Tibial nerve (tissue), 3 donors: ENCODE results near the gene MIEF1.

Experiments
- POLR2A ChIP-seq, 2 donors: fragments of 450-650 bp; IDR thresholded peaks; one replicate each; pipeline ENCODE4 v1.6.1; 2017; ENCODE audit warnings: antibody characterized with exemption in 2 of 2, mild to moderate bottlenecking in 2 of 2, moderate library complexity in 2 of 2
- TF ChIP-seq, protein P1 (sequence below), 5 experiments: fragments of 200-600 bp in 3 of 5; fragments of 450-650 bp in 2 of 5; sonication (generic) in 3 of 5; IDR thresholded peaks; one replicate each; pipeline ENCODE4 v1.5.1; 2016 to 2019; ENCODE audit warnings: antibody characterized with exemption in 5 of 5, mild to moderate bottlenecking in 3 of 5, moderate library complexity in 2 of 5

DNA sequence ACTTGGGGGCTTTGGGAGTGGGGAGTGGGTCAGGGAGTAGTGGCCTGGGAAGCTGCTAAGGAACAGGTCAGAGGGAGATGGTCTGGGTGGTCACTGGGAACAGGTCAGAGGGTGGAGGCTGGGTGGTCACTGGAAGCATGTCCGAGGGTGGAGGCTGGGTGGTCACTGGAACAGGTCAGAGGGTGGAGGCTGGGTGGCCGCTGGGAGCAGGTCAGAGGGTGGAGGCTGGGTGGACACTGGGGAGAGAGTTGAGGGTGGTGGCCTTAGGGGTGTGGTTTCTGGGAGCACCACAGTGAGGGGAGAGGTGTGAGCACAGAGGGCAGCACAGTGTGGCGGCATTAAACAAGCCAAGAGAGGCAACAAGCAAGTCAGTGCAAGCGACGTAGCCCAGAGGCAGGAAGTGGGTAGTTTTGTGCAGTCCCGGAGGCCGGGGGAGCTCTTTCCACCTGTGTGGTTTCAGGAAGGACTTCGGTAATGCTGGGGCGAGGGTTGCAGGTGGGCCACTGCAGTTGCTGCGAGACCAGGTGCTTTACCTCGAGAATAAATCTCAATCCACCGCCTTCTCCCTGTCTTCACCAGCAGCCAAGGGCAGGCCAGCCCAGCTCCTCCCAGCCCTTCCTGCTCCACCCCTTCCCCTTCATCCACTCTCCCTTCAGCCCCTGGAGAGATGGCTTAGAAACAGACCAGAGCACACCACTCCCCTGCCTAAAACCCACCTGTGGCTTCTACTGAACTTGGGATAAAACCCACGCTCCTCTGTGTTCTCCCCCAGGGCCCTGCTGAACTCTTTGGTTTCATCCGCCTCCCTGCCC, 65.3 kb downstream of the MIEF1 start:
- TF ChIP-seq, protein P1, sequence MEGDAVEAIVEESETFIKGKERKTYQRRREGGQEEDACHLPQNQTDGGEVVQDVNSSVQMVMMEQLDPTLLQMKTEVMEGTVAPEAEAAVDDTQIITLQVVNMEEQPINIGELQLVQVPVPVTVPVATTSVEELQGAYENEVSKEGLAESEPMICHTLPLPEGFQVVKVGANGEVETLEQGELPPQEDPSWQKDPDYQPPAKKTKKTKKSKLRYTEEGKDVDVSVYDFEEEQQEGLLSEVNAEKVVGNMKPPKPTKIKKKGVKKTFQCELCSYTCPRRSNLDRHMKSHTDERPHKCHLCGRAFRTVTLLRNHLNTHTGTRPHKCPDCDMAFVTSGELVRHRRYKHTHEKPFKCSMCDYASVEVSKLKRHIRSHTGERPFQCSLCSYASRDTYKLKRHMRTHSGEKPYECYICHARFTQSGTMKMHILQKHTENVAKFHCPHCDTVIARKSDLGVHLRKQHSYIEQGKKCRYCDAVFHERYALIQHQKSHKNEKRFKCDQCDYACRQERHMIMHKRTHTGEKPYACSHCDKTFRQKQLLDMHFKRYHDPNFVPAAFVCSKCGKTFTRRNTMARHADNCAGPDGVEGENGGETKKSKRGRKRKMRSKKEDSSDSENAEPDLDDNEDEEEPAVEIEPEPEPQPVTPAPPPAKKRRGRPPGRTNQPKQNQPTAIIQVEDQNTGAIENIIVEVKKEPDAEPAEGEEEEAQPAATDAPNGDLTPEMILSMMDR (IDR thresholded peaks at IDR 0.05), result no peak
- TF ChIP-seq POLR2A (IDR thresholded peaks at IDR 0.05), result no peak
